K562 (cell line): ENCODE measurements around the gene METTL23. TPM values are rescaled to one million over a fixed set of nuclear protein-coding genes. Genes with fewer than 3 reads are reported as not detected.

Source experiments
- ARHGAP35 ChIP-seq: fragments of 450-650 bp; IDR thresholded peaks from 2 replicates; pipeline ENCODE4 v1.6.1; 2018; ENCODE audit not compliant: partially characterized antibody
- CEBPG ChIP-seq, 3 experiments: fragments of 200-800 bp in 1 of 3; sonication (Bioruptor generic) in 1 of 3; sonication (generic) in 1 of 3; formaldehyde crosslinking in 1 of 3; IDR thresholded peaks in 2 of 3; conservative IDR thresholded peaks in 1 of 3; 2 replicates each; pipeline versions ENCODE4 v1.6.1 to v1.8.0; 2016 to 2022; ENCODE audit warnings: missing compliant biosample characterization in 2 of 3, missing genetic modification characterization in 2 of 3, mild to moderate bottlenecking in 1 of 3, missing genetic modification reagents in 1 of 3
- CHD1 ChIP-seq: fragments of 200-600 bp; sonication (generic); IDR thresholded peaks from one replicate; pipeline ENCODE4 v1.6.1; 2012; ENCODE audit warnings: mild to moderate bottlenecking, moderate library complexity, low read length, inconsistent platforms
- HEY1 ChIP-seq: fragments of 250-450 bp; sonication (Bioruptor Pico); IDR thresholded peaks from 2 replicates; pipeline ENCODE4 v1.5.0; 2020; ENCODE audit warnings: mild to moderate bottlenecking, moderate library complexity, borderline replicate concordance
- HNRNPH1 ChIP-seq: fragments of 200-400 bp; formaldehyde crosslinking; optimal IDR thresholded peaks from 2 replicates; pipeline ENCODE3; 2017; ENCODE audit warnings: low read depth, mild to moderate bottlenecking, low read length, moderate library complexity
- HOXB6 ChIP-seq: fragments of 250-450 bp; sonication (Bioruptor Pico); IDR thresholded peaks from 2 replicates; pipeline ENCODE4 v1.5.1; 2022; ENCODE audit warnings: mild to moderate bottlenecking, borderline replicate concordance
- MAFG ChIP-seq: fragments of 450-650 bp; conservative IDR thresholded peaks from 2 replicates; pipeline ENCODE4 v1.6.1; 2016; ENCODE audit warnings: missing genetic modification characterization, missing compliant biosample characterization
- MTA2 ChIP-seq: fragments of 450-650 bp; IDR thresholded peaks from 2 replicates; pipeline ENCODE4 v1.6.1; 2016; ENCODE audit warnings: low read depth
- NR4A1 ChIP-seq, 2 experiments: fragments of 250-450 bp in 1 of 2; fragments of 450-650 bp in 1 of 2; sonication (Bioruptor Pico) in 1 of 2; IDR thresholded peaks; 2 replicates each; pipeline versions ENCODE4 v1.4.0 to v1.6.1; 2016 to 2020; ENCODE audit warnings: mild to moderate bottlenecking in 2 of 2, missing compliant biosample characterization in 1 of 2, missing genetic modification characterization in 1 of 2, moderate library complexity in 1 of 2
- NUFIP1 ChIP-seq: fragments of 450-650 bp; IDR thresholded peaks from 2 replicates; pipeline ENCODE4 v1.6.1; 2018; ENCODE audit not compliant: partially characterized antibody
- POLR3A ChIP-seq: IDR thresholded peaks from 2 replicates; pipeline ENCODE4 v1.6.1; 2011; ENCODE audit warnings: borderline replicate concordance, mild to moderate bottlenecking, moderate library complexity; ENCODE audit not compliant: insufficient read length, insufficient read depth; ENCODE audit errors: extremely low read depth
- SETDB1 ChIP-seq: IDR thresholded peaks from one replicate; pipeline ENCODE4 v1.6.1; 2012; ENCODE audit warnings: low read length, control low read depth, inconsistent platforms
- TCF7 ChIP-seq: sonication (generic); IDR thresholded peaks from 2 replicates; pipeline ENCODE4 v1.6.1; 2016; ENCODE audit warnings: antibody characterized with exemption, borderline replicate concordance
- ZBTB1 ChIP-seq: sonication (generic); formaldehyde crosslinking; IDR thresholded peaks from 2 replicates; pipeline ENCODE4 v1.8.1; 2023; ENCODE audit warnings: missing genetic modification reagents, low read depth, mild to moderate bottlenecking, borderline replicate concordance
- ZNF232 ChIP-seq: sonication (generic); formaldehyde crosslinking; IDR thresholded peaks from 2 replicates; pipeline ENCODE4 v1.8.0; 2022; ENCODE audit warnings: mild to moderate bottlenecking, missing genetic modification reagents
- ZNF263 ChIP-seq: sonication (generic); formaldehyde crosslinking; IDR thresholded peaks from 2 replicates; pipeline ENCODE4 v1.8.0; 2022; ENCODE audit warnings: mild to moderate bottlenecking, missing genetic modification reagents, borderline replicate concordance
- ZNF695 ChIP-seq: fragments of 450-650 bp; formaldehyde crosslinking; IDR thresholded peaks from 2 replicates; pipeline ENCODE4 v1.4.0; 2020; ENCODE audit warnings: mild to moderate bottlenecking, moderate library complexity
- ZSCAN32 ChIP-seq: fragments of 450-650 bp; formaldehyde crosslinking; IDR thresholded peaks from 2 replicates; pipeline ENCODE4 v1.4.0; 2020; ENCODE audit warnings: mild to moderate bottlenecking, moderate library complexity
- polyA plus RNA-seq, 8 experiments: library from polyadenylated mRNA; depleted of rRNA in 4 of 8; stranded (reverse) in 5 of 8; unstranded in 3 of 8; fragments of >200 nt; fragmentation: Nextera tagmentation in 2 of 8; fragmentation: Illumina TruSeq in 1 of 8; extraction: Ambion mirVana in 2 of 8; extraction: Trizol in 1 of 8; gene quantifications; 2 replicates each; pipeline versions ENCODE4 v1.2.1 to v1.2.3, GENCODE V29; 2011 to 2014; ENCODE audit warnings: inconsistent platforms in 1 of 8, missing spikeins in 1 of 8
- total RNA-seq, 7 experiments: library from RNA; depleted of rRNA in 6 of 7; stranded (reverse); fragments of >200 nt in 6 of 7; fragmentation: Illumina TruSeq in 2 of 7; extraction: Trizol in 2 of 7; gene quantifications; 2 replicates each; pipeline versions ENCODE4 v1.2.1 to v1.2.3, GENCODE V29; 2011 to 2021; ENCODE audit warnings: low replicate concordance in 1 of 7
- TF ChIP-seq, protein P1 (sequence below), 2 experiments: fragments of 200-800 bp in 1 of 2; sonication (Bioruptor generic) in 1 of 2; sonication (generic) in 1 of 2; formaldehyde crosslinking in 1 of 2; IDR thresholded peaks in 1 of 2; conservative IDR thresholded peaks in 1 of 2; 2 replicates each; pipeline versions ENCODE4 v1.5.0 to v1.6.1; 2016 to 2020; ENCODE audit warnings: missing compliant biosample characterization in 1 of 2, missing genetic modification characterization in 1 of 2, missing genetic modification reagents in 1 of 2
- TF ChIP-seq, protein P2 (sequence below): sonication (generic); formaldehyde crosslinking; IDR thresholded peaks from 2 replicates; pipeline ENCODE4 v1.8.1; 2023; ENCODE audit warnings: mild to moderate bottlenecking, missing genetic modification reagents
- TF ChIP-seq, protein P3 (sequence below): IDR thresholded peaks from 2 replicates; pipeline ENCODE4 v1.6.1; 2011; ENCODE audit warnings: borderline replicate concordance, low read depth, mild to moderate bottlenecking, moderate library complexity, low read length; ENCODE audit not compliant: insufficient read depth, poor library complexity, severe bottlenecking

The METTL23 gene
- total and polyA plus RNA-seq, 9 of the 15 experiments (the other 6 are each of a cell fraction or from before 2014, with no cell fraction given): 29.4 to 67.3 (median 41.6) TPM

DNA sequence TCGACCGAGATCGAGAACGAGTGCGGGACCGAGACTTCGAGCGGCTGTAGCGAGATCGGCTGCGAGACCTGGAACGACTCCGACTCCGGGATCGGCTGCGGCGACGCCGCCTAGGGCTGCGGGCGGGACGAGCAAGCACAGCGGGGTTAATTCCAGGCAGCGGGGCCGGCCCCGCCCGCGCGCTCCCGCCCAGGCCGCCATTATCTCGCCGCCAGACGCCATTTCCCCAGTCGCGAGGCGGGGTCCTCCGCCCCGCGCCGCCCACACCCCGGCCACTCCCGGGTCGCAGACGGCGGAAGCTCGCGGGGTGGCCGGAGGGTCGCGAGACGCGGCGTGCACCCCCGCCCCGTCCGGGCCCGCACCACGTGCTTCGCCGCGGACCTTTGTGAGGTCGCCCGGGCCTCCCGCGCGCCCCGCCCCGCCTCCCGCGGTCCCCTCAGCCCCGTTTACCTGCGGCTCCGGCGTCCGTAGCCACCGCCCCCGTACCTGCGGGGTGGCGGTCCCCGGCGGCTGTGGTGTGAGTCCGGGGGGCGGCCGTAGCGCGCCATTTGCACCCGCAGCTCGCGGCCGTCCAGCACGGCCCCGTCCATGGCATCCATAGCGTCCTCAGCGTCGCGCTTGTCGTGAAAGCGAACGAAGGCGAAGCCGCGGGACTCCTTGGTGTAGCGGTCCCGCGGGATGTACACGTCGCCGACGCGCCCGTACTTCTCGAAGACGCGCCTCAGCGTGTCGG, 9.9 kb downstream of the METTL23 start (continued):
- TF ChIP-seq, protein P1, sequence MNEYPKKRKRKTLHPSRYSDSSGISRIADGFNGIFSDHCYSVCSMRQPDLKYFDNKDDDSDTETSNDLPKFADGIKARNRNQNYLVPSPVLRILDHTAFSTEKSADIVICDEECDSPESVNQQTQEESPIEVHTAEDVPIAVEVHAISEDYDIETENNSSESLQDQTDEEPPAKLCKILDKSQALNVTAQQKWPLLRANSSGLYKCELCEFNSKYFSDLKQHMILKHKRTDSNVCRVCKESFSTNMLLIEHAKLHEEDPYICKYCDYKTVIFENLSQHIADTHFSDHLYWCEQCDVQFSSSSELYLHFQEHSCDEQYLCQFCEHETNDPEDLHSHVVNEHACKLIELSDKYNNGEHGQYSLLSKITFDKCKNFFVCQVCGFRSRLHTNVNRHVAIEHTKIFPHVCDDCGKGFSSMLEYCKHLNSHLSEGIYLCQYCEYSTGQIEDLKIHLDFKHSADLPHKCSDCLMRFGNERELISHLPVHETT (CRISPR knock-in tag; conservative IDR thresholded peaks at IDR 0.05 in 1 of 2, IDR thresholded peaks at IDR 0.05 in 1 of 2): peak in 1 of 2 experiments; percentile 88; a peak in 2 of 4 replicates
- TF ChIP-seq CHD1 (peak; percentile 98), SETDB1 (no peak), ZNF232 (CRISPR knock-in tag) (no peak; the same call in 1 of the 2 replicates), ARHGAP35 (no peak), ZSCAN32 (no peak), NUFIP1 (no peak), ZNF695 (CRISPR knock-in tag) (no peak), ZBTB1 (no peak), POLR3A (no peak), ZNF263 (CRISPR knock-in tag) (no peak), HNRNPH1 (peak; percentile 81), NR4A1 (CRISPR knock-in tag; IDR thresholded peaks at IDR 0.05) (no peak), NR4A1 (tag; IDR thresholded peaks at IDR 0.05) (no peak), HEY1 (CRISPR knock-in tag) (no peak), TCF7 (no peak), CEBPG (CRISPR knock-in tag; IDR thresholded peaks at IDR 0.05) (0 out of 2 replicates have a peak, but pooled peaks have one; percentile 52), CEBPG (tag; conservative IDR thresholded peaks at IDR 0.05 in 1 of 2, IDR thresholded peaks at IDR 0.05 in 1 of 2) (no peak), MTA2 (no peak), MAFG (no peak), HOXB6 (CRISPR knock-in tag) (no peak)
- TF ChIP-seq, protein P2, sequence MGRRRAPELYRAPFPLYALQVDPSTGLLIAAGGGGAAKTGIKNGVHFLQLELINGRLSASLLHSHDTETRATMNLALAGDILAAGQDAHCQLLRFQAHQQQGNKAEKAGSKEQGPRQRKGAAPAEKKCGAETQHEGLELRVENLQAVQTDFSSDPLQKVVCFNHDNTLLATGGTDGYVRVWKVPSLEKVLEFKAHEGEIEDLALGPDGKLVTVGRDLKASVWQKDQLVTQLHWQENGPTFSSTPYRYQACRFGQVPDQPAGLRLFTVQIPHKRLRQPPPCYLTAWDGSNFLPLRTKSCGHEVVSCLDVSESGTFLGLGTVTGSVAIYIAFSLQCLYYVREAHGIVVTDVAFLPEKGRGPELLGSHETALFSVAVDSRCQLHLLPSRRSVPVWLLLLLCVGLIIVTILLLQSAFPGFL (CRISPR knock-in tag): peak; percentile 18; the same call in 1 of the 2 replicates
- TF ChIP-seq, protein P3, sequence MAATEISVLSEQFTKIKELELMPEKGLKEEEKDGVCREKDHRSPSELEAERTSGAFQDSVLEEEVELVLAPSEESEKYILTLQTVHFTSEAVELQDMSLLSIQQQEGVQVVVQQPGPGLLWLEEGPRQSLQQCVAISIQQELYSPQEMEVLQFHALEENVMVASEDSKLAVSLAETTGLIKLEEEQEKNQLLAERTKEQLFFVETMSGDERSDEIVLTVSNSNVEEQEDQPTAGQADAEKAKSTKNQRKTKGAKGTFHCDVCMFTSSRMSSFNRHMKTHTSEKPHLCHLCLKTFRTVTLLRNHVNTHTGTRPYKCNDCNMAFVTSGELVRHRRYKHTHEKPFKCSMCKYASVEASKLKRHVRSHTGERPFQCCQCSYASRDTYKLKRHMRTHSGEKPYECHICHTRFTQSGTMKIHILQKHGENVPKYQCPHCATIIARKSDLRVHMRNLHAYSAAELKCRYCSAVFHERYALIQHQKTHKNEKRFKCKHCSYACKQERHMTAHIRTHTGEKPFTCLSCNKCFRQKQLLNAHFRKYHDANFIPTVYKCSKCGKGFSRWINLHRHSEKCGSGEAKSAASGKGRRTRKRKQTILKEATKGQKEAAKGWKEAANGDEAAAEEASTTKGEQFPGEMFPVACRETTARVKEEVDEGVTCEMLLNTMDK: peak; percentile 60
